NB4 (cell line): ENCODE data around the gene EVI5.

Experiments
- DNase-seq: peaks from one replicate; pipeline ENCODE4 v3.0.0; 2010; ENCODE audit warnings: low read depth
- H3K4me3 ChIP-seq: one replicate; pipeline ENCODE4 v1.5.1; 2011; ENCODE audit warnings: mild to moderate bottlenecking, low read depth, low read length, moderate library complexity
- CTCF ChIP-seq: IDR thresholded peaks from one replicate; pipeline ENCODE4 v1.5.1; 2012; ENCODE audit warnings: low read depth, low read length
- MAX ChIP-seq: IDR thresholded peaks from 2 replicates; pipeline ENCODE4 v1.6.1; 2011; ENCODE audit warnings: low read depth, low read length
- MYC ChIP-seq: IDR thresholded peaks from 2 replicates; pipeline ENCODE4 v1.6.1; 2011; ENCODE audit warnings: low read depth, low read length
- POLR2A ChIP-seq: IDR thresholded peaks from 2 replicates; pipeline ENCODE4 v1.6.1; 2011; ENCODE audit warnings: mild to moderate bottlenecking; ENCODE audit not compliant: insufficient read length; ENCODE audit errors: extremely low read depth

The EVI5 gene

DNA sequence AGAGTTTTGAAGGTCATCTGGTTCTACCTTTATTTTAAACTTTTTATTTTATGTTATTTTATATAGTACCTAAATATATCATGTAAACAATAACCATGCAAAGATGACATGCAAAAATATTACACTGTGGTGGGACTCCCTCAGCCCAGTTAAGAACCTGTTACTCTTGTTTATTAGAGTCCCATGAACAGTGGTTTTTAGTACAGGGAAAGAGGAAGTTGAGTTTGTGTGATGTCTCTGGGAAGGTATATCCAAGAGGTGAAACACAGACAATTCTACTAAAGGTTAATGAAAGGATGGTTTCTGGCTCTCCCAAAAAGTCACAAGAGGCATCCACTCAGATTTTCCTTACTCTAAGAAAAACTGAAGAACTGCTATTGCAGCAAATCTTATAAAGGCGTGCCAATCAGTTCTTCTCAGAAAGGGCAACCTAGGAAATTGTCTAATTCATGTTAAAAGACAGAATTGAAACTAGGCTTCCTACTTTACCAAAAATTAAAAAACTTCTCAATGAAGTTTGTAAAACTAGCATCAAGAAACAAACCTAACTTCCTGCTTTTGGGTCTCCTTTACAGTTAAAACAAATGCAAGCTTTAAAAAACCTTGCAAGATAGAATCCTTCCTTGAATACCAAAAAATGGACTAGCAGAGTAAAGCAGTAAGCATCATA lies 318.1 kb downstream of the EVI5 start:
- H3K4me3 ChIP-seq = no peak overlapping the region
- no peak for TF ChIP-seq MYC
- TF ChIP-seq POLR2A = no peak
- TF ChIP-seq CTCF = no peak
- TF ChIP-seq MAX = no peak
- peak; percentile 66 for DNase-seq

- H3K4me3 ChIP-seq = no peak overlapping the region
- DNase-seq = peak; percentile 61
- no peak for TF ChIP-seq POLR2A
Measured at GRCh38 chr1:92465256-92465647, 319.7 kb downstream of the EVI5 start.

GRCh38 chr1:92464588-92465255 lies 320.2 kb downstream of the EVI5 start:
- TF ChIP-seq CTCF (no peak), POLR2A (peak; percentile 67), MAX (0 out of 2 replicates have a peak, but pooled peaks have one; percentile 23), MYC (no peak)
- H3K4me3 ChIP-seq = no peak overlapping the region
- DNase-seq = peak; percentile 70

DNA sequence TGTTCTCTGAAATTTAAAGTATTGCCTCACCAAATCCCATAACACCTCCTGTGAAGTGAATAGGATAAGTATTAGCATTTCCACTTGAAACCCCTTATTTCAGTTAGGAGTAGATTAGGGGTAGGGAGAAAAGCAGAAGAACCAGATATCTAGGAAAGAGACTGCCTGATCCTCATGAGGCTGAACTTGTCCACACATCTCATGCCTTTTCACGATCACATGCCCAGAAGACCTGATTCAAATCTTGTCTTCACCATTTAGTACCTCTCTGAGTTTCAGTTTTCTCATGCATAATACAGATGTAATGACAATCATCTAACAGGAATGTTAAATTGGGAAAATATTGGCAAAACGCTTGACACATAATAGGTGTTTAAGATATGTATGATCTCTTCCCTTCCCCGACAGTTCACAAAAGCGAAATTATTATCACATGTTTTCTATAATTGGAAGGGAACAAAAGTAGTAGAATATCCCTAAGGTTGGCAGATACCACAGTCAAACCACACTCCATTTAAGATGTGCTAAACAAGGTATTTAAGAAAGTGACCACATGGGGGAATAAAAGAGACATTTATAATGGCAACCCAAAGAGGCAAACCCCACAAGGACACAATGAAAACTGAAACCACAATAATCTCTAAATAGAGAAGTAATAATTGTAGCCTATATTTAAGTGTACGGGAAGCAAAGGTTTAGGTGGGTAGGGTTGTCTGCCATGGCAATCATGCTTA lies 323.4 kb downstream of the EVI5 start:
- TF ChIP-seq MAX = peak; percentile 40; the same call in 1 of the 2 replicates
- no peak; the same call in 1 of the 2 replicates for TF ChIP-seq MYC
- H3K4me3 ChIP-seq = no peak overlapping the region
- peak; percentile 85 for DNase-seq

- peak; percentile 98 for DNase-seq
- TF ChIP-seq MYC = no peak; the same call in none of the 2 replicates
- no peak for TF ChIP-seq CTCF
- TF ChIP-seq MAX = peak; percentile 74
- TF ChIP-seq POLR2A = peak; percentile 24
- H3K4me3 ChIP-seq = no peak overlapping the region
Measured at GRCh38 chr1:92459871-92460320, 325.0 kb downstream of the EVI5 start.
